NB4 (cell line): ENCODE data around the gene IL17B.

Experiments used
- CTCF ChIP-seq: IDR thresholded peaks from one replicate; pipeline ENCODE4 v1.5.1; 2012; ENCODE audit warnings: low read depth, low read length
- MAX ChIP-seq: IDR thresholded peaks from 2 replicates; pipeline ENCODE4 v1.6.1; 2011; ENCODE audit warnings: low read depth, low read length
- POLR2A ChIP-seq: IDR thresholded peaks from 2 replicates; pipeline ENCODE4 v1.6.1; 2011; ENCODE audit warnings: mild to moderate bottlenecking; ENCODE audit not compliant: insufficient read length; ENCODE audit errors: extremely low read depth

GRCh38 chr5:149366169-149366729 is 12.8 kb downstream of the IL17B start:
- no peak for TF ChIP-seq CTCF
- no peak for TF ChIP-seq POLR2A
- TF ChIP-seq MAX, result no peak
